Measurements from ENCODE around the gene SLC2A9.
"Not testable (repeated sequence)": the region's sequence is repeated elsewhere in the genome, so short reads cannot be mapped to it uniquely, and the experiment has no call there.

Gene SLC2A9

DNA sequence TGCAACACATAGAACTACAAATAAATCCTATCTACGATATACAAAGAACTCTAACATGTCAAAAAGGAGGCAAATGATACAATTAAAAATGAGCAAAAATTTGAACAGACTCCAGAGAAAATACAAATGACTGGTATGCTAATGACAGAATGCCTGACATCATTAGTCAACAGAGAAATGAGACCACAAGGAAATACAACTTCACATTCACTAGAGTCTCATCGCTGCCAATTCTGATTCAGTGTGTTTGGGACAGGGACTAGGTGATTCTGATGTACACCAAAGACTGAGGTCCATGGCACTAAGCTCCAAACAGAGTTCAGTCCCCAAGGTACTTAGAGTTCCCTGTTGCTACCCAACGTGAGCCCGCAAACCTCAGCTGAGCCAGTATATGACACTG, 23.4 kb downstream of the SLC2A9 start:
- no peak for DNase-seq (ENCODE audit: low read depth in 2 of 2, low spot score in 1 of 2)

DNA sequence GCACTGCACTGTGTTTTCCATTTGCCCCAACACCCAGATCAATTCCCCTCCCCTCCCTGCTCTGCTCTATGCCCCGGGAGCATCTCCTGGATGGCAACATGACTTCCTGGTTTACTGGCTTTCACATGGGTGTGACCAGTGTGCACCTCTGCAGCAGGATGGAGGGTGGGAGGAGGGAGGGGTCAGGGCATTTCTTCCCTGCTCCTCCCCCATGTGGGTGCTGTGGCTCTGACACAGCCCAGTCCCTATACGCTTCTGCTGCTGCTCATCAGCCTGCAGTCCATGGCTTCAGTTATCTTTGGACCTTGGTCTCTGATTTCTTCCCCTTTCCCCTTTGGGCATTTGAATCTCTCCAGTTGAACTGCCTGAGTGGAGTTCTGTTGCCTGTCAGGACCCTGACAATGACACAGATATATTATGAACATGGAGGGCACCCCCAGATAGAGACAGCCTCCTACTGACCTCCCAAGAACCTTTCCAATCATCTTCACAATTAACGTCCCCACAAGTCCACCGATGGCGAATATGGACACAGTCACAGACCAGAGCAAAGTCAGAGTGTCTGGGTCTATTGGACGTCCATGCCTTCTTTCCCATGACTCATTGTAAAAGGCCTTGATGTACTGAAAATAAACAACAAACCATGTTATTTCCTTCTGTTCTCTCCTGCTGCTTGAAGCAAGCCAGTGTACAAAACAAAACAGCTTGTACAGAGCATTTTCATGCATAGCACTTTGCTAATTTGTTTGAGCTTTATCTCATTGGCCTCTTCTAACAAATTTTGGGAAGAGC, 24.8 kb downstream of the SLC2A9 start:
- DNase-seq (ENCODE audit: low read depth in 2 of 2, low spot score in 1 of 2): no peak

DNA sequence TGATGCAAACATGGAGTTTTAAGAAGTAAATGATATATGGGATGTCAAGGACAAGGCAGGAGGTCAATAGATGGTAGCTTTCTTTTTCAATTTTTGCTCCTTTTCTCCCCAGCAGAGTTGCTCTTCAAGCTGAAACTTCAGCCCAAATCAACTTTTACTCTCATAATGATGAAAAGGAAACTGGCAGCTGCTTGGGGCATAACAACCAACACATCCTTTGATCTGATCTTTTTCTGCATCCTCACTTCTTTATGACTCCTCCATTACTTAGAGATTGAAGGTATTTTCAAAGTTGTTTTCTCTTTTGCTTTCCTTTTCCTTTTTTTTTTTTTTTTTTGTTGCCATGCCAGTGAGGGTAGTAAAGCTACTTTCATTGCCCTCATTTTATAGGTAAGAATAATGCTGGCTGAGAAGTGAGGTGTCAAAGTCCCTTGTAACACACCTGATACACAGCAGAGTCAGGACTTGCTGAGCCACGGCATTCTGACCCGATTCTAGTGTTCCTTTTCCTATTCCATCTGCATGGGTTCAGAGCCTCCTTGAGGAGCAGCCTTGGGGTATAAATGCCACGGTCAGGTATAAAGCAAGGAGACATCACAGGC, 26.9 kb downstream of the SLC2A9 start:
- no peak for DNase-seq (ENCODE audit: low read depth in 2 of 2, low spot score in 1 of 2)

DNA sequence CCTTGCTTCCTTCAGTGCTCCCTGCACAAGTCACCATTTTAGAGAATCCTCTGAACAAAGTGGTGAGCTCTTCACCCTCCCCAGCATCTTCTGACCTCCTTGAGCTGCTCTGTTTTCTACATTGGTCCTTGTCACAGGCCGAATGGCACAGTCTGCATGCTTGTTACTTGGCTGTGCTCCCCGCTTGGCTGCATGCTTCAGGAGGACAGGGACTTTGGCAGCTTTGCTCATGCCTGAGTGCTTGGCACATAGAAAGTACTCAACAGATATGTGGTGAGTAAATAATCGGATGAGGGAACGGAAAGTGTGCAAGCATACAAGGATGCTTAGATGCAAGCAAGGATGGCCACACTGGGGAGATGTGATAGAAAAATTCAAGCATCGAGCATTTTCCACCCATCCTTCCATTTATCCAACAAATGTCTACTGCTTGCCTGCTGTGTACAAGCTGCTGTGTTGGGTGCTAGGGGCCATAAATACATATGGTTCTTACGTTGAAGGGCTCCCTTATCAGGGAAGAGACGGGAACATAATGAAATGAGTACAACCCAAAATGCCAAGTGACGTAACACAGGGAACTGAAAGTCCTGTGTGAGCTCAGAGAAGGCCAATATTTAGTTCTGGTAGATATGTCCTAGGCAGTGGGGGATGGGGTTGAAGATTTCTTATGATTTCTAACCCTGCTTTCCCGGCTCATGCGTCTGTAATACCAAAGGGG, 31.2 kb downstream of the SLC2A9 start:
- DNase-seq (ENCODE audit: low read depth in 2 of 2, low spot score in 1 of 2): no peak

DNA sequence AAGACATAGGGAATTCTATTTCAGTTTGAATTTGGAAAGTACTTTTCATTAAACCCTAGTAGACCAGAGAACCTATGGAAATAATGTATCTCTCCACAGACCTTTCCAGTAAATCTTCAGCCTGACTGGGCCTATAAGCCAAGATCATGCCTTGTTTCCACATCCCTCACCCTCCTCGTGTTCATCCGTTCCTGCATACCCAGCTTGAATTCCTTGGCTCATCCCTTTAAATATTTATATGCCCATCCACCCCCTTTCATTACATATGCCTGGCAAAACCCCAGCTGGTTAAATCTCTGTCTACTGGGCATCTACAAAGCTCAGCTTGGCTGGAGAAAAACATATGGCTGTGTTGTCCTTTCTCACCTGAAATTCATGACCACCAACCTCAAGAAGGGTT, 32.4 kb downstream of the SLC2A9 start:
- DNase-seq (ENCODE audit: low read depth in 2 of 2, low spot score in 1 of 2): no peak

DNA sequence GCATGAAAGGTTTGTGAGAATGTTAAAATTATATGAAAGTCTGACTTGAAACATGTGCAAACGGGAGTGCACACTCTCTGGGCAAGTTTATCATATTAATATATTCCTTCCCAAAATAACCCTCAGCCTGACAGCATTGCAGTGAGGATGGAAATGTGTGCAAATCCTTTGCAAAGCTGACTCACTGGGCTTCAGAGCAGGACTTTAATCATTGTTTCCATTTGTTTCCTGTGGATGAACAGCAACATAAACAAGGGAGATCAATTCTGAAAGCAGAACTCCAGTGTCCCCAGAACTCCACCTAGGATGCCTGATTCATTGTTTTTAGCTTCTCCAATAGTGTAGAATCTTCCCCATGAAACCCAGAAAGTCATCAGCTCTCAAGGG, 32.9 kb downstream of the SLC2A9 start:
- no peak for DNase-seq (ENCODE audit: low read depth in 2 of 2, low spot score in 1 of 2)

DNA sequence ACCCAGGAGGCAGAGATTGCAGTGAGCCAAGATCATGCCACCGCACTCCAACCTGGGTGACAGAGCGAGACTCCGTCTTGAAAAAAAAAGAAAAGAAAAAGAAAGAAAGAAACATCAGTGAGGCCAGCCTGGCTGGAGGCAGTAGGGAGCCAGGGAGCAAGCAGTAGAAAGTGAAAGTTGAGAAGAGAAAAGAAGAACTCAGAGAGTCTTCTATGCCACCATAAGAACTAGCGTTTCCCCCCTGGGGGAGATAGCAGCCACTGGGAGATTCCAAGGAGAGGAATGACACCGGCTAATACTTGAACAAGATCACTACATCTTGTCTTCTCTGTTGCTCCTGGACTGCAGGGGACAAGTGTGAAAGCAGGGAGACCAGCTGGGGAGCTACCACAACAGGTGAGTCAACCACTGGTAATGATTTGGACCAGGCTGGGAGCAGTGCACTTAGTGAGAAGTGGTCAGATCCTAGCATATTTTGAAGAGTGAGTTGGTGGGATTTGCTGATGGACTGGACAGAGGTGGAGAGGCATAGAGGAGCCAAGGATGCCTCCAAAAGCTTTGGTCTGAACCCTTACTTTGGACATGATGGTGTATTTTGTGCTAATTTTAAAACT, 33.4 kb downstream of the SLC2A9 start:
- DNase-seq (ENCODE audit: low read depth in 2 of 2, low spot score in 1 of 2): no peak

DNA sequence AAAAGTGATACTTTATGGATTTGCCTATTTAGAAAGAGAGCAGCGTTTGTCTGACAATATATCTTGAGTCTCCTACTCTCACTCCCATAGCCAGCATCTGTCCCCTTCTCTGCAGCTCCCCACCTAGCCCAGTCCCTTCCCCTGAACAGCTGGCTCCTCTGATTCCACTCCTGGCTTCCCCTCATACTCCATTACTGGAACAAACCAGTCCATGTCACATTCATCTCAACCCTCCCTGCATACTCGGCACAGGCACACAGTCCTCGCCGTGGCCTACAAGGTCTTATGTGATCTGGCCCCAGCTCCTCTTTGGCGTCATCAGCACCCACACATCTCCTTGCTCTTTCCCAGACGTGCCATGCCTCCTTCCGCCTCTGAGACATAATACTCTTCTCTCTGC, 36.7 kb downstream of the SLC2A9 start:
- no peak for DNase-seq (ENCODE audit: low read depth in 2 of 2, low spot score in 1 of 2)

DNA sequence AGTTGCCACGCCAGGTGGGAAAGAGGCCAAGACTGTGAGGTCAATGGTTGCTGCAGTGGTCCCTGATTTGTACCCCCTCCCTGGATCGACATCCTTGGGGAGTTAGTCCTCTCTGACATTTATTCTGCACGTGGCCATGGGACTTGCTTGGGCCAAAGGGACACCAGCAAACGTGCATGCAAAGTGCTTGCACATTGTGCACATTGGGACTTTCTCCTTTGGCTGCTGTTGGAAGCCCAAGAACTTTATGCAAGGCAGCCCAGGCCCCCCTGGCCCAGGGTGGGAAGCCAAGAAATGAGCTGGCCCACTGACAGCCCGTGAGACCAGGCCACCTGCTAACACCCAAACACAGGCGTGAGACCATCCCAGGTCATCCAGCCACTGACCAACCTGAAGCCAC, 38.1 kb downstream of the SLC2A9 start:
- DNase-seq (ENCODE audit: low read depth in 2 of 2, low spot score in 1 of 2): no peak

DNA sequence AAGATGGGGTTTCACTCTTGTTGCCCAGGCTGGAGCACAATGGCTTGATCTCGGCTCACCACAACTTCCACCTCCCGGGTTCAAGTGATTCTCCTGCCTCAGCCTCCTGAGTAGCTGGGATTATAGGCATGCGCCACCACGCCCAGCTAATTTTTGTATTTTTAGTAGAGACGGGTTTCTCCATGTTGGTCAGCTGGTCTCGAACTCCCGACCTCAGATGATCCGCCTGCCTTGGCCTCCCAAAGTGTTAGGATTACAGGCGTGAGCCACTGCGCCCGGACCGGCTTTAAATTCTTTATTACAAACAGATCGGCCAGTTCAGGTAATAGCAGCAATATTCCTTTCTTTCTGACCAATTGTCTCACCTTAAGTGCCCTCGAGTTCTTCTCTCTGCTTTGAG, 39.4 kb downstream of the SLC2A9 start:
- not testable (repeated sequence) for DNase-seq (ENCODE audit: low read depth in 2 of 2, low spot score in 1 of 2)

DNA sequence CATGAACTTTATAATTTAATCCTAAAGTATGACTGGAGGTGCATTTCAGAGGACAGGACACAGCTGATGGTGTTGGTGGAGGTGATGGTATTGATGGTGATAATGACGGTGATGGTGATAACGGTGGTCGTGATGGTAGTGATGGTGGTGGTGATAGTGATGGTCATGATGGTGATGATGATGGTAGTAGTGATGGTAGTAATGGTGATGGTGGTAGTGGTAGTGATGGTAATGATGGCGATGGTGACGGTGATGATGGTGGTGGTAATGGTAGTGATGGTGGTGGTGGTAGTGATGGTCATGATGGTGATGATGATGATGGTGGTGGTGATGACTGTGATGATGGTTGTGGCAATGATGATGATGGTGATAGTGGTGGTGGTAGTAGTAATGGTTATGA, 40.4 kb downstream of the SLC2A9 start:
- DNase-seq (ENCODE audit: low read depth in 2 of 2, low spot score in 1 of 2): no peak

DNA sequence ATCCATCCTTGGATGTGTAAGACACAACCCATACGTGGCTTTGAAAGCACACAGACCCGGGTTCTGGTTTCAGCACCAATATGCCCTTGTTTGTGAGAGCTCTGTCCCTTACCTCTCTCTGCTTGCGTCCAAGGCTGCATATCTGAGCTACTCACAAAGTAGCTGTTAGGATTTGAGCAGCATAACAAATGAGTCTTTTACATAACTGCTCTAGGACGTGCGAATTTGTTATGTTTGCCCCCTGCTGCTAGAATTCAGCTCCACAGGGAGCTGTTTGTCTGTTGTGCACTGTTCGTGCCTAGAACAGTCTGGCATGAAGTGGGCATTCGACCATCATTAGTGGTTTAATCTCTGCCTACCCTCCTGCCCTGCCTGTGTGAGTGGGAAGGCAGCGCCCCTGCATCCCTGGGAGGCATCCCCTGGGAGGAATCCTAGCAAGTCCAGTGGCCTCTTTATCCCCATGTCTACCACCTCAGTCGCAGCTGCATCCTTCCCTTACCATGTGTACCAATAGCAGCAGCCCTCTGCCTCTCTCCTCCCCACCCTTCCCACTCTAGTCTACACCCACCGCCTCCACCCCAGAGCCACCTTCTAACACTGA, 42.1 kb downstream of the SLC2A9 start:
- no peak for DNase-seq (ENCODE audit: low read depth in 2 of 2, low spot score in 1 of 2)

DNA sequence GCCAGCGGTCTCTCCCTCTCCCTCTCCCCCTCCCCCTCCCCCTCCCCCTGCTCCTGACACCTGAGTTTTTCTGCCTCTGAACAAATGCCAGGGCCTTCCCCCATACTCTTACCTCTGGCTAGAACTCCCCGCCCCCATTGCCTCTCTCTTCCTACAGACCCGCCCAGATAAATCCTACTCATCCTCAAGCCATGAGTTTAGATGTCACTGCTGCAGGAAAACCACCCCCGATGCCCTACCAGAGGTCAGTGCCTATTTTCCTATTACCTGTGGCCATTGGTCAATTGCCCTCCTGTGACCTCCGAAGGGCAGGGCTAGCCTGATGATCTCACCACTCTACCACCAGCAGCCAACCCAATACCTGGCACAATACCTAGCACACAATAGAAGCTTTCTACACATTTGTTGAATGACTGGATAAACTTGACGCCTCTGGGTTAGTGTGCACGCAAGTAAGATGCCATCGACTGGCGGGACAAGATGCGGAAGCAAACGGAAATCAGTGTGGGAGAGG, 43.7 kb downstream of the SLC2A9 start:
- no peak for DNase-seq (ENCODE audit: low read depth in 2 of 2, low spot score in 1 of 2)

DNA sequence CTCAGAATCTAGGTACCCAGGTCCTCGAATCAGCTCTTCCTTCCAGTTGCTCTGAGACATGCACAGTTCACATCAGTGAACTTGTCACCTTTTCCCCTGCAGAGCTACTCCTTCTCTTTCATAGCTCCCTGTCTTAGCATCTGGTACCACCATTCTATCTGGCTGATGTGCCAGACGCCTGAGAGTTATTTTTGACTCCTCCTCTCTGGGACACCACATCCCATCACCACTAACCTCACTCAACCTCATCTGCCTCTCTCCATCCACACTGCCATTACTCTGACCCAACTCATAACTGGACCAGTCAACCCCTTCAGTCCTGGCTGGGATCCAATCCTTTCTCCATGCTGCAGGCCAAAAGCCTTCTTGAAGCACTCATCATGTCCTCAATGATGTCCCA, 44.5 kb downstream of the SLC2A9 start:
- no peak for DNase-seq (ENCODE audit: low read depth in 2 of 2, low spot score in 1 of 2)

DNA sequence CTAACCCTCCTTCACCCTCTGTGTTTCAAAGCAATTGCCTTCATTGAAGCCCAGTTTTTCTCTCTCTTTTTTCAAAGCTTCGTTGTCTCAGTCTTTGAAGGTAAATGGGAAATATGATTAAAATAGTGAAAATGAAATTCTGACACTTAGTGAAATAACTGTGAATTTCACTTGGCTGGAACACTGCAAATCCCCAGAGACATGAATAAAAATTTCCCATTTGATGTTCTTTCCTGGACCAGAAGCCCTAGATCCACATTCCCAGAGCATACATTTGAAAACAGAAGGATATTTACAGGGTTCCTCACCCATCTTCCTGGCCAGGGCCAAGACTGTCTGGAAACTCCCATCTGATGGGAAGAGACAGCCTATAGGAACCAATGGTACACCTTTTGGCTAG, 45.0 kb downstream of the SLC2A9 start:
- DNase-seq (ENCODE audit: low read depth in 2 of 2, low spot score in 1 of 2): no peak

DNA sequence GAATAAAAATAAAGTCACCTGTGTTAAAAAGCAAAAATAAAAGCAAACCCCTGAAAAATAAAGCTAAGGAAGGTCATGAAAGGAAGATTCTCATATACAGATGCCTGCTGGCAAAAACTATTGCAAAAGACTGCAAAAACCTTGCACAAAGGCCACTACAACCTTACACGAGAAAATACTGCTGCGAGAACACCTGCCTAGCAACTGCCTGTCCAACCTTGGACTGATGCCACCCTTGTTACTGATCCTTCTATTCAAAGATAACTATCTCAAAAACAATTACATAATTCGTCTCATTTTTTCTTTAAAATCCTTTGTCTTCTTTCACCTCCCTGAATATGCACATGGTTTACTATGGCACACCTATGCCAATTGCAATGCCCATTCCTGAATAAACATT, 49.6 kb downstream of the SLC2A9 start:
- DNase-seq (ENCODE audit: low read depth in 2 of 2, low spot score in 1 of 2): no peak

DNA sequence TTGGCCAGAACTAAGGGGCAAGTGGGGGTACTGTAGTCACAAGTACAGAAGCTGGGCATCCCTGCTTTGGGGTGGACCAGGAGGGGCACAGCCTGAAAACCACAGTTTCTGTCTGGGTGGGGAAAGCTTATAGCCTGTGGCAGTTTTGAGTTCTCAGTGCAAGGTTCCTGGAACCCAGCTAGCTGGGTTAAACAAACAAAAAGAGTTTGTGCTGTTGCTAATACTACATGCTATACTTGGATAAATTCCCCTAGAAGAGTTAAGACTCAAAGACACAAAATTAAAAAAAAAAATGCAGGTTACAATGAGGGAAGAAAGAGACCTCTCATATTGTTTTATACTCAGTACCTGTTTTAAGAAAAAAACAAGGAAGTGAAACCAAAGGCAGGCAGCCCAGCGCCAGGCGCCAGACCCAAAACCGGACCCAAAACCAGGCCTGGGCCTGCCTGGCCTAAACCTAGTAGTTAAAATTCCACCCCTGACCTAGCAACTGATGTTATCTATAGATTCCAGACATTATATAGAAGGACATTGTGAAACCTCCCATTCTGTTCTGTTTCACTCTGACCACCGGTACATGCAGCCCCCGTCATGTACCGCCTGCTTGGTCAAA, 50.8 kb downstream of the SLC2A9 start:
- no peak for DNase-seq (ENCODE audit: low read depth in 2 of 2, low spot score in 1 of 2)

DNA sequence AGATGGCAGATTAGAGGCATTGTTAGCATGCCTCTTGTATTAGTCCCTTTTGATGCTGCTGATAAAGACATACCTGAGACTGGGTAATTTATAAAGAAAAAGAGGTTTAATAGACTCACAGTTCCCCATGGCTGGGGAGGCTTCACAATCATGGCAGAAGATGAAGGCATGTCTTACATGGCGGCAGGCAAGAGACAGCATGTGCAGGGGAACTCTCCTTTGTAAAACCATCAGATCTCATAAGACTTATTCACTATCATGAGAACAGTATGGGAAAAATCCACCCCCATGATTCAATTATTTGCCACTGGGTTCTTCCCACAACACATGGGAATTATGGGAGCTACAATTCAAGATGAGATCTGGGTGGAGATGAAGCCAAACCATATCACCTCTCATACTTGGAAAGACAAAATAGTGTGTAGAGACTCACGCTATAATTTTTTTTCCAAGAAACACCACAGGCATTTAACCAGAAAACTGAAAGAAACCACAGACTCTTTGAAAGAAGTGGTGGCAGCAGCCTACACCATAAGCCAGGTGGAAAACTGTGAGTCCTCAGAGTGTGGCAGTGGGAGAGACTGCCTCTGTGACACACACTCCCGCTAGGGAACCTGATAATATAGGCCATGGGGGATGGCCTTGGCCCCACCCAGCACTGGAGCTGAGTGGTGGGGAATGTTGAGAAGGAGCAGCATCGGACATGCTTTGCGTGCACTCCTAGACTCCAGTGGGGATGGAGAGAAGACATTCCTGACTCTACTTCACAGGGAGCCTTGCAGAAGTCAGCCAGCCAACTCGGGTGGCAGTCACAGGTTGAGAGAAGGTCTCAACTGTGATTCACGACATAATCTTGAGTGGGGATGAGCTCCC, 51.5 kb downstream of the SLC2A9 start:
- DNase-seq (ENCODE audit: low read depth in 2 of 2, low spot score in 1 of 2): no peak

DNA sequence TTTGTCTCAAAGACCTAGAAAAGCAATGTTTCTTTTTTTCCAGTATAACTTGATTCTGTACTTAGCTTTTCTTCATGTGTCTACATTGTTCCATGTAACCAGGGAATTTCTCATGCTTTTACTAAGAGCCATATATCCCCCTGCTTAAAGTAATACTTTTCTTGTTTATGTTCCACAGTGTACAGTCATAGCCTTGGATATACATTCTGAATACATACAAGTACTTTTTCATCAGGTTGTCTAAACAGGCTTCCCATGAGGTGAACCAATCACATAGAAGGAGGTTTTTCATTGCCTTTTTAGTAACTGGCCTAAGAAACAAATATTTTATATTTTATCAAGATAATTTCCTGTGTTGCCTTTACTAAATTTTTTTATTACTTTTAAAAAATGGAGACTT, 52.8 kb downstream of the SLC2A9 start:
- no peak for DNase-seq (ENCODE audit: low read depth in 2 of 2, low spot score in 1 of 2)

DNA sequence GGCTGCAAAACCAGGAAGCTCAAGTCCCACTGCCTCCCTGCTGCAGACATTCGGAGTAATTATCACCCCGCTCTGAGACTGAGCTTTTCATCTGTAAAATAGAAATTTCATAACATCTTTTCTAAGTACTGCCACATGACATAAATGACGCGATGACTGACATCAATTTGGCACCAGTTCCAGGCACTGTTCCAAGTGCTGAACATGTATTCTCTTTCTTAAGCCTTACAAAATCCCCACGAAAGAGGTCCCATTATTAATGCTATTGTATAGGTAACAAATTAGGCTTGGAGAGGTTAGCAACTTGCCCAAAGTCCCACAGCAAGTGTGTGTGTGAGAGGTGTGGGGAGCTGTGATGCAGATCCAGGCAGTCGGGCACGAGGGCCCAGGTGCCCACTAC, 56.4 kb downstream of the SLC2A9 start:
- no peak for DNase-seq (ENCODE audit: low read depth in 2 of 2, low spot score in 1 of 2)
